ENCODE data around the gene TMEM132E. TPM values are rescaled to one million over a fixed set of nuclear protein-coding genes. Genes with fewer than 3 reads are reported as not detected.

Gene TMEM132E
- total and polyA plus RNA-seq, 2 experiments from 2014 or later = 0.16 to 0.45 TPM

DNA sequence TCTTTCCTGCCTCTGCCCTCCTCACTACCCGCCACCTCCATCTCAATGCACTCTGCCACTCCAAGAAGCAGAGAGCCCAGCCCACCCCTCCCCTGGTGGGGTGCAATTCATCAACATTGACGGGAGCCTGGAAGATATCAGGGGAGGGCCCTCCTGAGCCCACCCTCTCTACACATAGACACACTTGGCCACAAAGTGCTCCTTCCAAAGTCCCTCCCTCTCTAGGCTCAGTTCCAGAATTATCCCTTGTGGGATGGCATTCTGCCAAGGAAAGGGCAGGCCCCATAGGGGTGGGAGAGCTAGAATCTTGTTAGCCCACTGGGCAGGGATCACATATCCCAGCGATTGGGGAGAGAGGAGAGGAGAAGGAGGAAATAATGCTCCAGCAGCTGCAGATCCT, 66.2 kb downstream of the TMEM132E start:
- DNase-seq (ENCODE audit: low spot score) (no peak), ATAC-seq (no peak)
- Mint-ChIP-seq H3K27ac (no peak overlapping the region), H3K27me3 (ENCODE audit: insufficient read depth, low read depth, poor library complexity) (peaks cover 8% of the 10 kb centered on the region), H3K4me1 (no peaks in the 10 kb centered on the region), H3K36me3 (ENCODE audit: low read depth) (no peaks in the 10 kb centered on the region; the same call in 2 of the 3 replicates), H3K4me3 (no peak overlapping the region), H3K9me3 (0 out of 3 replicates have a peak, but pooled peaks cover 3% of the 10 kb centered on the region)
- no peak overlapping the region for H3K27ac ChIP-seq (ENCODE audit: low read depth)
- H3K36me3 ChIP-seq (ENCODE audit: insufficient read depth) = no peaks in the 10 kb centered on the region
- TF ChIP-seq JUNB (IDR thresholded peaks at IDR 0.05; ENCODE audit: unreplicated experiment) = no peak
- TF ChIP-seq, protein P1, sequence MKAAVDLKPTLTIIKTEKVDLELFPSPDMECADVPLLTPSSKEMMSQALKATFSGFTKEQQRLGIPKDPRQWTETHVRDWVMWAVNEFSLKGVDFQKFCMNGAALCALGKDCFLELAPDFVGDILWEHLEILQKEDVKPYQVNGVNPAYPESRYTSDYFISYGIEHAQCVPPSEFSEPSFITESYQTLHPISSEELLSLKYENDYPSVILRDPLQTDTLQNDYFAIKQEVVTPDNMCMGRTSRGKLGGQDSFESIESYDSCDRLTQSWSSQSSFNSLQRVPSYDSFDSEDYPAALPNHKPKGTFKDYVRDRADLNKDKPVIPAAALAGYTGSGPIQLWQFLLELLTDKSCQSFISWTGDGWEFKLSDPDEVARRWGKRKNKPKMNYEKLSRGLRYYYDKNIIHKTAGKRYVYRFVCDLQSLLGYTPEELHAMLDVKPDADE (IDR thresholded peaks at IDR 0.05) = no peak
- TF ChIP-seq, protein P2, sequence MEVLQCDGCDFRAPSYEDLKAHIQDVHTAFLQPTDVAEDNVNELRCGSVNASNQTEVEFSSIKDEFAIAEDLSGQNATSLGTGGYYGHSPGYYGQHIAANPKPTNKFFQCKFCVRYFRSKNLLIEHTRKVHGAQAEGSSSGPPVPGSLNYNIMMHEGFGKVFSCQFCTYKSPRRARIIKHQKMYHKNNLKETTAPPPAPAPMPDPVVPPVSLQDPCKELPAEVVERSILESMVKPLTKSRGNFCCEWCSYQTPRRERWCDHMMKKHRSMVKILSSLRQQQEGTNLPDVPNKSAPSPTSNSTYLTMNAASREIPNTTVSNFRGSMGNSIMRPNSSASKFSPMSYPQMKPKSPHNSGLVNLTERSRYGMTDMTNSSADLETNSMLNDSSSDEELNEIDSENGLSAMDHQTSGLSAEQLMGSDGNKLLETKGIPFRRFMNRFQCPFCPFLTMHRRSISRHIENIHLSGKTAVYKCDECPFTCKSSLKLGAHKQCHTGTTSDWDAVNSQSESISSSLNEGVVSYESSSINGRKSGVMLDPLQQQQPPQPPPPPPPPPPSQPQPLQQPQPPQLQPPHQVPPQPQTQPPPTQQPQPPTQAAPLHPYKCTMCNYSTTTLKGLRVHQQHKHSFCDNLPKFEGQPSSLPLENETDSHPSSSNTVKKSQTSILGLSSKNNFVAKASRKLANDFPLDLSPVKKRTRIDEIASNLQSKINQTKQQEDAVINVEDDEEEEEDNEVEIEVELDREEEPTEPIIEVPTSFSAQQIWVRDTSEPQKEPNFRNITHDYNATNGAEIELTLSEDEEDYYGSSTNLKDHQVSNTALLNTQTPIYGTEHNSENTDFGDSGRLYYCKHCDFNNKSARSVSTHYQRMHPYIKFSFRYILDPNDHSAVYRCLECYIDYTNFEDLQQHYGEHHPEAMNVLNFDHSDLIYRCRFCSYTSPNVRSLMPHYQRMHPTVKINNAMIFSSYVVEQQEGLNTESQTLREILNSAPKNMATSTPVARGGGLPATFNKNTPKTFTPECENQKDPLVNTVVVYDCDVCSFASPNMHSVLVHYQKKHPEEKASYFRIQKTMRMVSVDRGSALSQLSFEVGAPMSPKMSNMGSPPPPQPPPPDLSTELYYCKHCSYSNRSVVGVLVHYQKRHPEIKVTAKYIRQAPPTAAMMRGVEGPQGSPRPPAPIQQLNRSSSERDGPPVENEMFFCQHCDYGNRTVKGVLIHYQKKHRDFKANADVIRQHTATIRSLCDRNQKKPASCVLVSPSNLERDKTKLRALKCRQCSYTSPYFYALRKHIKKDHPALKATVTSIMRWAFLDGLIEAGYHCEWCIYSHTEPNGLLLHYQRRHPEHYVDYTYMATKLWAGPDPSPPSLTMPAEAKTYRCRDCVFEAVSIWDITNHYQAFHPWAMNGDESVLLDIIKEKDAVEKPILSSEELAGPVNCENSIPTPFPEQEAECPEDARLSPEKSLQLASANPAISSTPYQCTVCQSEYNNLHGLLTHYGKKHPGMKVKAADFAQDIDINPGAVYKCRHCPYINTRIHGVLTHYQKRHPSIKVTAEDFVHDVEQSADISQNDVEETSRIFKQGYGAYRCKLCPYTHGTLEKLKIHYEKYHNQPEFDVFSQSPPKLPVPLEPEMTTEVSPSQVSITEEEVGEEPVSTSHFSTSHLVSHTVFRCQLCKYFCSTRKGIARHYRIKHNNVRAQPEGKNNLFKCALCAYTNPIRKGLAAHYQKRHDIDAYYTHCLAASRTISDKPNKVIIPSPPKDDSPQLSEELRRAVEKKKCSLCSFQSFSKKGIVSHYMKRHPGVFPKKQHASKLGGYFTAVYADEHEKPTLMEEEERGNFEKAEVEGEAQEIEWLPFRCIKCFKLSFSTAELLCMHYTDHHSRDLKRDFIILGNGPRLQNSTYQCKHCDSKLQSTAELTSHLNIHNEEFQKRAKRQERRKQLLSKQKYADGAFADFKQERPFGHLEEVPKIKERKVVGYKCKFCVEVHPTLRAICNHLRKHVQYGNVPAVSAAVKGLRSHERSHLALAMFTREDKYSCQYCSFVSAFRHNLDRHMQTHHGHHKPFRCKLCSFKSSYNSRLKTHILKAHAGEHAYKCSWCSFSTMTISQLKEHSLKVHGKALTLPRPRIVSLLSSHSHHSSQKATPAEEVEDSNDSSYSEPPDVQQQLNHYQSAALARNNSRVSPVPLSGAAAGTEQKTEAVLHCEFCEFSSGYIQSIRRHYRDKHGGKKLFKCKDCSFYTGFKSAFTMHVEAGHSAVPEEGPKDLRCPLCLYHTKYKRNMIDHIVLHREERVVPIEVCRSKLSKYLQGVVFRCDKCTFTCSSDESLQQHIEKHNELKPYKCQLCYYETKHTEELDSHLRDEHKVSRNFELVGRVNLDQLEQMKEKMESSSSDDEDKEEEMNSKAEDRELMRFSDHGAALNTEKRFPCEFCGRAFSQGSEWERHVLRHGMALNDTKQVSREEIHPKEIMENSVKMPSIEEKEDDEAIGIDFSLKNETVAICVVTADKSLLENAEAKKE (CRISPR knock-in tag; IDR thresholded peaks at IDR 0.05) = no peak
- no peak overlapping the region for H2AFZ ChIP-seq
- H3K27me3 ChIP-seq (ENCODE audit: insufficient read depth) = no peaks in the 10 kb centered on the region
- H3K4me3 ChIP-seq = no peak overlapping the region
- no peaks in the 10 kb centered on the region for H3K9me2 ChIP-seq (ENCODE audit: insufficient read depth)
- H4K20me1 ChIP-seq (replicated peaks; ENCODE audit: insufficient read depth) = no peaks in the 10 kb centered on the region
- no peaks in the 10 kb centered on the region for H3K4me1 ChIP-seq (ENCODE audit: insufficient read depth)
- no peaks in the 10 kb centered on the region for H3K79me2 ChIP-seq (replicated peaks; ENCODE audit: insufficient read depth)
- no peak overlapping the region for H3K4me2 ChIP-seq
- H3F3A ChIP-seq (replicated peaks; ENCODE audit: low read depth) = no peaks in the 10 kb centered on the region

DNA sequence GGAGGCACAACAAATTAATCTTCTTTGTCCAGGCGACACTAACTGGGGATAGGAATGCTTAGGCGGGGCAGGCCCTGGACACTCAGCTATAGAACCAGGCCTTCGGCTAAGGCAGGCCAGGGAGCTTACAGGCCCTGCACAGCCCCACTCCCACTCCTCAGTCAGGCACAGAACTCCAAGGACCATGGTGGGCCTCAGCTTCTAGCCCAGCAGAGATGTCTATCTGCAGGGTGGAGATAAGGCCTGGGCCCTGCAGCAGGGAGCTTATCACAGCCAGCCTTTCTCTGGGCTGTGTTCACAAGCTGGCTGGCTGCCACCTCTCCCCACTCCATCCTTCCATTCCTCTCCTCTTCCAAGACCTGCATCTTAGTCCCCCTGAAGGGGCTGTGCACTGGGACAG, 68.1 kb downstream of the TMEM132E start:
- Mint-ChIP-seq H3K4me3 (no peak overlapping the region), H3K27me3 (ENCODE audit: insufficient read depth, low read depth, poor library complexity) (peaks cover 2% of the 10 kb centered on the region), H3K36me3 (ENCODE audit: low read depth) (no peaks in the 10 kb centered on the region; the same call in 2 of the 3 replicates), H3K4me1 (peaks cover 2% of the 10 kb centered on the region; the same call in 1 of the 3 replicates), H3K9me3 (0 out of 3 replicates have a peak, but pooled peaks cover 3% of the 10 kb centered on the region), H3K27ac (no peak overlapping the region)
- Histone ChIP-seq H3K27me3 (ENCODE audit: insufficient read depth) (no peaks in the 10 kb centered on the region), H2AFZ (no peak overlapping the region), H3K4me3 (no peak overlapping the region), H3K4me2 (no peak overlapping the region), H4K20me1 (replicated peaks; ENCODE audit: insufficient read depth) (no peaks in the 10 kb centered on the region), H3F3A (replicated peaks; ENCODE audit: low read depth) (no peaks in the 10 kb centered on the region), H3K27ac (ENCODE audit: low read depth) (no peak overlapping the region), H3K36me3 (ENCODE audit: insufficient read depth) (no peaks in the 10 kb centered on the region), H3K4me1 (ENCODE audit: insufficient read depth) (no peaks in the 10 kb centered on the region), H3K9me2 (ENCODE audit: insufficient read depth) (no peaks in the 10 kb centered on the region), H3K79me2 (replicated peaks; ENCODE audit: insufficient read depth) (no peaks in the 10 kb centered on the region)
- DNase-seq (ENCODE audit: low spot score) (no peak), ATAC-seq (no peak)
- TF ChIP-seq, protein P1 (IDR thresholded peaks at IDR 0.05) = no peak
- TF ChIP-seq, protein P2 (CRISPR knock-in tag; IDR thresholded peaks at IDR 0.05) = no peak
